Measurements from ENCODE around the gene CACNA2D4.

CACNA2D4 gene

GRCh38 chr12:1845427-1845826 lies 73.0 kb downstream of the CACNA2D4 start:
- no peak overlapping the region for H3K27ac ChIP-seq
- TF ChIP-seq CTCF (conservative IDR thresholded peaks at IDR 0.05), result no peak
- TF ChIP-seq ZFX (IDR thresholded peaks at IDR 0.05), result no peak

- H3K27ac ChIP-seq, result no peak overlapping the region
- TF ChIP-seq CTCF (conservative IDR thresholded peaks at IDR 0.05), result no peak
- TF ChIP-seq ZFX (IDR thresholded peaks at IDR 0.05), result no peak
Measured at GRCh38 chr12:1844661-1845409, 73.6 kb downstream of the CACNA2D4 start.

GRCh38 chr12:1844223-1844622 lies 74.2 kb downstream of the CACNA2D4 start:
- TF ChIP-seq CTCF (conservative IDR thresholded peaks at IDR 0.05), result no peak
- TF ChIP-seq ZFX (IDR thresholded peaks at IDR 0.05), result no peak
- H3K27ac ChIP-seq, result no peak overlapping the region

- TF ChIP-seq ZFX (IDR thresholded peaks at IDR 0.05) (no peak), CTCF (conservative IDR thresholded peaks at IDR 0.05) (no peak)
- H3K27ac ChIP-seq, result no peak overlapping the region
Measured at GRCh38 chr12:1843641-1844005, 74.8 kb downstream of the CACNA2D4 start.

- H3K27ac ChIP-seq, result no peak overlapping the region
- TF ChIP-seq ZFX (IDR thresholded peaks at IDR 0.05) (no peak), CTCF (conservative IDR thresholded peaks at IDR 0.05) (no peak)
Measured at GRCh38 chr12:1842905-1843640, 75.4 kb downstream of the CACNA2D4 start.

GRCh38 chr12:1842183-1842904 lies 76.1 kb downstream of the CACNA2D4 start:
- TF ChIP-seq CTCF (conservative IDR thresholded peaks at IDR 0.05), result no peak
- TF ChIP-seq ZFX (IDR thresholded peaks at IDR 0.05), result no peak
- no peak overlapping the region for H3K27ac ChIP-seq
